ENCODE results near the gene DCDC2C. TPM values are rescaled to one million over a fixed set of nuclear protein-coding genes. Genes with fewer than 3 reads are reported as not detected.

Gene DCDC2C
- total and polyA plus RNA-seq, 2 donors (not counting 3 experiments of a cell fraction or from before 2014, with no cell fraction given) = not detected

DNA sequence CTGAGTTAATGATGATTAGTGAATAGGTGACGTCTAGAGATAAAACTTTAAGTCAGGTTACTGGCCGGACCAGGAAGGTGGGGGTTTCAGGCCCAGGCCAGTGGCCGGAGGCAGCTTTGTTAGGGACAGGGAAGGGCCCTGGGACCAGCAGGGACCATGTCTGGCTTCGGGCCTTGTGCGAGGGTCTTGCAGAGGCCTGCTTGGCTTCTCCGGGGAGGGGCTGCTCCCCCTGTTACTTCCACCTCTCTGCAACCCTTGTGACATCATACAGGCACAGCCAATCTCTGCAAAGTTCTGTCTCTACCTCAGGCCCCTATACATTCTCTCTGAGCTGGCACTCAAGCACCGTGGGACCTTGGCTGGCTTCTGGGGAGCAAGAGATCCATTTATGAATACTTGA lies 45.5 kb upstream of the DCDC2C start, which contains the start of gene ALLC:
Gene ALLC, plus strand, starts transcription at position 320 of the 400 bp plus-strand sequence. CDS start 12,958 bp downstream, outside the sequence.
- Histone ChIP-seq H3K27me3 (ENCODE audit: control insufficient read depth in 2 of 2, insufficient read depth in 2 of 2, low read length in 2 of 2) (no peaks in the 10 kb centered on the region), H3K27ac (ENCODE audit: insufficient read depth, low read depth, low read length) (no peak within 1 kb of the TSS), H3K9me1 (replicated peaks; ENCODE audit: control insufficient read depth, extremely low read depth, insufficient read depth, low read length) (no peaks in the 10 kb centered on the region), H3K9me3 (replicated peaks; ENCODE audit: control insufficient read depth, insufficient read depth, low read length) (no peaks in the 10 kb centered on the region), H3K4me1 (ENCODE audit: control insufficient read depth, extremely low read depth, insufficient read depth, low read length) (no peaks in the 10 kb centered on the region), H3K9ac (replicated peaks; ENCODE audit: extremely low read depth, insufficient read depth, low read length) (no peak within 1 kb of the TSS), H3K4me2 (ENCODE audit: insufficient read depth, low read length) (no peak within 1 kb of the TSS), H4K20me1 (replicated peaks; ENCODE audit: control insufficient read depth, extremely low read depth, insufficient read depth, low read length) (no peaks in the 10 kb centered on the region), H3K36me3 (ENCODE audit: control insufficient read depth in 2 of 2, extremely low read depth in 1 of 2, insufficient read depth in 2 of 2, low read length in 2 of 2) (no peaks in the 10 kb centered on the region), H3K4me3 (replicated peaks in 1 of 3; ENCODE audit: insufficient read depth in 1 of 3, low read depth in 1 of 3, low read length in 3 of 3) (no peak within 1 kb of the TSS), H2AFZ (ENCODE audit: low read depth, low read length) (no peak within 1 kb of the TSS), H3K79me2 (ENCODE audit: control insufficient read depth, insufficient read depth, low read length) (no peaks in the 10 kb centered on the region)
- CTCF ChIA-PET = no interaction called here
- no peak for FAIRE-seq
- POLR2A ChIA-PET = no interaction called here
- no peak for TF ChIP-seq FOS (IDR thresholded peaks at IDR 0.05; ENCODE audit: borderline replicate concordance, insufficient read depth, low read length)
- no peak for TF ChIP-seq POLR2A (IDR thresholded peaks at IDR 0.05; ENCODE audit: low read depth, low read length)
- TF ChIP-seq, protein P1, sequence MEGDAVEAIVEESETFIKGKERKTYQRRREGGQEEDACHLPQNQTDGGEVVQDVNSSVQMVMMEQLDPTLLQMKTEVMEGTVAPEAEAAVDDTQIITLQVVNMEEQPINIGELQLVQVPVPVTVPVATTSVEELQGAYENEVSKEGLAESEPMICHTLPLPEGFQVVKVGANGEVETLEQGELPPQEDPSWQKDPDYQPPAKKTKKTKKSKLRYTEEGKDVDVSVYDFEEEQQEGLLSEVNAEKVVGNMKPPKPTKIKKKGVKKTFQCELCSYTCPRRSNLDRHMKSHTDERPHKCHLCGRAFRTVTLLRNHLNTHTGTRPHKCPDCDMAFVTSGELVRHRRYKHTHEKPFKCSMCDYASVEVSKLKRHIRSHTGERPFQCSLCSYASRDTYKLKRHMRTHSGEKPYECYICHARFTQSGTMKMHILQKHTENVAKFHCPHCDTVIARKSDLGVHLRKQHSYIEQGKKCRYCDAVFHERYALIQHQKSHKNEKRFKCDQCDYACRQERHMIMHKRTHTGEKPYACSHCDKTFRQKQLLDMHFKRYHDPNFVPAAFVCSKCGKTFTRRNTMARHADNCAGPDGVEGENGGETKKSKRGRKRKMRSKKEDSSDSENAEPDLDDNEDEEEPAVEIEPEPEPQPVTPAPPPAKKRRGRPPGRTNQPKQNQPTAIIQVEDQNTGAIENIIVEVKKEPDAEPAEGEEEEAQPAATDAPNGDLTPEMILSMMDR (IDR thresholded peaks at IDR 0.05; ENCODE audit: extremely low read depth in 1 of 2, insufficient read depth in 1 of 2, low read depth in 1 of 2, low read length in 2 of 2) = no peak
- TF ChIP-seq, protein P2, sequence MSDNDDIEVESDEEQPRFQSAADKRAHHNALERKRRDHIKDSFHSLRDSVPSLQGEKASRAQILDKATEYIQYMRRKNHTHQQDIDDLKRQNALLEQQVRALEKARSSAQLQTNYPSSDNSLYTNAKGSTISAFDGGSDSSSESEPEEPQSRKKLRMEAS (IDR thresholded peaks at IDR 0.05; ENCODE audit: insufficient read depth, insufficient read length) = no peak
- TF ChIP-seq EZH2 (IDR thresholded peaks at IDR 0.05; ENCODE audit: borderline replicate concordance, low read depth, low read length, severe bottlenecking) = no peak
- TF ChIP-seq POLR2AphosphoS5 (IDR thresholded peaks at IDR 0.05; ENCODE audit: insufficient read depth, low read depth, low read length) = no peak
- no peak for TF ChIP-seq GATA2 (IDR thresholded peaks at IDR 0.05; ENCODE audit: insufficient read depth, insufficient read length, low read depth, low read length)
- no peak for TF ChIP-seq MYC (IDR thresholded peaks at IDR 0.05; ENCODE audit: low read depth, low read length)
- no peak for TF ChIP-seq JUN (IDR thresholded peaks at IDR 0.05; ENCODE audit: borderline replicate concordance, insufficient read depth, insufficient read length, low read depth)
- DNase-seq (ENCODE audit: low read depth, low spot score) = no peak
- intact Hi-C loops (cut with micrococcal nuclease) = no loop called here
- dilution Hi-C loops (cut with MboI; ENCODE audit: extremely low pct_ligation_motif_present, low sequenced_read_pairs) = no loop called here
- no TSS peak for BruUV-seq (replicated peaks)
